T-helper 17 cell (primary cell): ENCODE measurements around the gene MIOX. TPM values are rescaled to one million over a fixed set of nuclear protein-coding genes. Genes with fewer than 3 reads are reported as not detected.
"Not testable (repeated sequence)": the region's sequence is repeated elsewhere in the genome, so short reads cannot be mapped to it uniquely, and the experiment has no call there.

Experiments
- ATAC-seq: fragments of 150-1000 bp; cut with Tn5 transposase; 2 replicates; pipeline ENCODE4 v1.10.0; 2021; ENCODE audit warnings: mild to moderate bottlenecking, moderate library complexity
- DNase-seq, 3 donors: peaks; one replicate each; pipeline versions ENCODE4 v3.0.0 to v3.0.0-alpha.2; 2020 to 2021
- H3K9me3 ChIP-seq: one replicate; pipeline ENCODE4 v1.7.0; 2013; ENCODE audit warnings: low read length, mild to moderate bottlenecking; ENCODE audit not compliant: control insufficient read depth, poor library complexity, severe bottlenecking
- H3K27ac Mint-ChIP-seq: one replicate; pipeline ENCODE4 v1.8.0; 2022; ENCODE audit warnings: mild to moderate bottlenecking, moderate library complexity, mixed read lengths
- H3K27me3 Mint-ChIP-seq: one replicate; pipeline ENCODE4 v1.8.0; 2022; ENCODE audit warnings: mixed read lengths
- H3K36me3 Mint-ChIP-seq: one replicate; pipeline ENCODE4 v1.8.0; 2022; ENCODE audit warnings: low read depth, mixed read lengths
- H3K4me1 Mint-ChIP-seq: one replicate; pipeline ENCODE4 v1.8.0; 2022; ENCODE audit warnings: mild to moderate bottlenecking, mixed read lengths
- H3K4me3 Mint-ChIP-seq: one replicate; pipeline ENCODE4 v1.8.0; 2022; ENCODE audit warnings: mild to moderate bottlenecking, moderate library complexity, mixed read lengths
- total RNA-seq, 4 donors: library from RNA in 2 of 4; stranded (reverse) in 2 of 4; gene quantifications; one replicate each; pipeline ENCODE4 v1.2.3 and lab custom pipeline; 2022 to 2026

MIOX gene
- total RNA-seq, 2 donors from 2014 or later, result not detected

GRCh38 chr22:50531962-50532674 lies 45.5 kb downstream of the MIOX start:
- no peak for DNase-seq
- H3K27me3 Mint-ChIP-seq, result no peaks in the 10 kb centered on the region

GRCh38 chr22:50532824-50533796 lies 46.5 kb downstream of the MIOX start:
- ATAC-seq, result no peak
- H3K9me3 ChIP-seq, result no peaks in the 10 kb centered on the region
- peak overlapping the region; percentile 96 for H3K27ac Mint-ChIP-seq
- H3K4me3 Mint-ChIP-seq, result peak overlapping the region; percentile 95
- DNase-seq, result no peak
- H3K4me1 Mint-ChIP-seq, result peaks cover 24% of the 10 kb centered on the region
- H3K36me3 Mint-ChIP-seq, result peaks cover 2% of the 10 kb centered on the region
- H3K27me3 Mint-ChIP-seq, result no peaks in the 10 kb centered on the region

More at GRCh38 chr22:50531962-50532674, 45.5 kb downstream of the MIOX start:
- peak overlapping the region; percentile 95 for H3K4me3 Mint-ChIP-seq
- peaks cover 2% of the 10 kb centered on the region for H3K36me3 Mint-ChIP-seq
- H3K9me3 ChIP-seq, result no peaks in the 10 kb centered on the region
- no peak for ATAC-seq
- peaks cover 25% of the 10 kb centered on the region for H3K4me1 Mint-ChIP-seq
- H3K27ac Mint-ChIP-seq, result peak overlapping the region; percentile 96

- H3K9me3 ChIP-seq, H3K36me3 Mint-ChIP-seq, H3K27me3 Mint-ChIP-seq, DNase-seq, ATAC-seq: not testable (repeated sequence)
- H3K27ac Mint-ChIP-seq, result peak overlapping the region; percentile 96
- H3K4me1 Mint-ChIP-seq, result peaks cover 25% of the 10 kb centered on the region
- H3K4me3 Mint-ChIP-seq, result peak overlapping the region; percentile 45
Observed at GRCh38 chr22:50533856-50534711, 47.4 kb downstream of the MIOX start.

- no peaks in the 10 kb centered on the region for H3K9me3 ChIP-seq
- H3K4me1 Mint-ChIP-seq, result peaks cover 33% of the 10 kb centered on the region
- no peaks in the 10 kb centered on the region for H3K27me3 Mint-ChIP-seq
- ATAC-seq (no peak), DNase-seq (no peak)
- peaks cover 2% of the 10 kb centered on the region for H3K36me3 Mint-ChIP-seq
- H3K4me3 Mint-ChIP-seq, result no peak overlapping the region
- no peak overlapping the region for H3K27ac Mint-ChIP-seq
Observed at GRCh38 chr22:50535113-50535512, 48.5 kb downstream of the MIOX start.

GRCh38 chr22:50536226-50536625 lies 49.6 kb downstream of the MIOX start:
- no peak for DNase-seq
- no peaks in the 10 kb centered on the region for H3K9me3 ChIP-seq
- H3K4me1 Mint-ChIP-seq, result peaks cover 38% of the 10 kb centered on the region
- H3K27ac Mint-ChIP-seq, result no peak overlapping the region
- H3K4me3 Mint-ChIP-seq, result no peak overlapping the region
- ATAC-seq, result no peak
- H3K27me3 Mint-ChIP-seq, result no peaks in the 10 kb centered on the region
- H3K36me3 Mint-ChIP-seq, result peaks cover under 1% of the 10 kb centered on the region

GRCh38 chr22:50537765-50538164 lies 51.1 kb downstream of the MIOX start:
- H3K27me3 Mint-ChIP-seq, result no peaks in the 10 kb centered on the region
- H3K36me3 Mint-ChIP-seq, result no peaks in the 10 kb centered on the region
- ATAC-seq (no peak), DNase-seq (no peak)
- peak overlapping the region; percentile 66 for H3K4me3 Mint-ChIP-seq
- H3K27ac Mint-ChIP-seq, result peak overlapping the region; percentile 100
- peaks cover 39% of the 10 kb centered on the region for H3K4me1 Mint-ChIP-seq
- H3K9me3 ChIP-seq, result no peaks in the 10 kb centered on the region

Other genes with a start within 250 kb of the MIOX start
- 100 to 1,000 TPM; 110 to 122 TPM for gene TUBGCP6, start 241.8 kb upstream of the MIOX start, total RNA-seq
- 100 to 1,000 TPM in 1 of 2 donors, 10 to 100 TPM in 1; 95.5 to 105 TPM for gene HDAC10, start 235.6 kb upstream of the MIOX start, total RNA-seq
- 1 to 10 TPM; 1.7 to 1.9 TPM for gene MAPK12, start 225.2 kb upstream of the MIOX start, total RNA-seq
- gene MAPK11, start 216.5 kb upstream of the MIOX start, total RNA-seq, result 10 to 100 TPM; 13.2 to 14.4 TPM
- 1 to 10 TPM; 3.0 to 7.6 TPM for gene PLXNB2, start 179.2 kb upstream of the MIOX start, total RNA-seq
- 1 to 10 TPM; 1.8 to 2.2 TPM for gene DENND6B, start 159.8 kb upstream of the MIOX start, total RNA-seq
- 10 to 100 TPM; 62.1 to 63.7 TPM for gene PPP6R2, start 143.5 kb upstream of the MIOX start, total RNA-seq
- gene SBF1, start 11.8 kb upstream of the MIOX start, total RNA-seq, result 100 to 1,000 TPM; 202 to 217 TPM
- 1 to 10 TPM; 1.7 to 2.4 TPM for gene ADM2, start 5.3 kb upstream of the MIOX start, total RNA-seq
- 100 to 1,000 TPM; 110 to 130 TPM for gene LMF2, start 20.8 kb downstream of the MIOX start, total RNA-seq
- gene NCAPH2, start 21.4 kb downstream of the MIOX start, total RNA-seq, result 100 to 1,000 TPM in 1 of 2 donors, 10 to 100 TPM in 1; 97.0 to 103 TPM
- 10 to 100 TPM in 1 of 2 donors, 1 to 10 TPM in 1; 4.5 to 11.3 TPM for gene SCO2, start 38.7 kb downstream of the MIOX start, total RNA-seq
- 10 to 100 TPM; 22.3 to 25.9 TPM for gene TYMP, start 43.2 kb downstream of the MIOX start, total RNA-seq
- gene KLHDC7B, start 59.0 kb downstream of the MIOX start, total RNA-seq, result 1 to 10 TPM; 3.8 to 5.1 TPM
- not detected for gene SYCE3, start 76.1 kb downstream of the MIOX start, total RNA-seq
- gene CPT1B, start 91.6 kb downstream of the MIOX start, total RNA-seq, result 10 to 100 TPM; 40.0 to 59.5 TPM
- gene CHKB, start 96.0 kb downstream of the MIOX start, total RNA-seq, result 100 to 1,000 TPM; 133 to 181 TPM
- under 1 TPM; 0.08 to 0.17 TPM for gene MAPK8IP2, start 113.9 kb downstream of the MIOX start, total RNA-seq
- 10 to 100 TPM; 59.4 to 64.0 TPM for gene ARSA, start 141.3 kb downstream of the MIOX start, total RNA-seq
- gene SHANK3, start 186.0 kb downstream of the MIOX start, total RNA-seq, result under 1 TPM in 1 of 2 donors, not detected in 1; 0.07 TPM